Smooth muscle cell (in vitro differentiated cells): ENCODE data around the gene FRMD6. TPM values are rescaled to one million over a fixed set of nuclear protein-coding genes. Genes with fewer than 3 reads are reported as not detected.
A peak's percentile ranks its signal among the peaks of the same experiment; 100 is the strongest.

Experiments used
- DNase-seq: peaks from one replicate; lab custom pipeline; 2025; ENCODE audit not compliant: unreplicated experiment; lab: John Stamatoyannopoulos, UW
- H2AFZ ChIP-seq: fragments of 200-600 bp; sonication (generic); 2 replicates; pipeline ENCODE4 v1.6.0; 2016; ENCODE audit warnings: antibody characterized with exemption, low read depth, mild to moderate bottlenecking
- H3F3A ChIP-seq: fragments of 200-600 bp; sonication (generic); 2 replicates; pipeline ENCODE4 v1.6.0; 2017; ENCODE audit warnings: antibody characterized with exemption, low read depth
- H3K27ac ChIP-seq: fragments of 200-600 bp; sonication (generic); 2 replicates; pipeline ENCODE4 v1.5.1; 2016; ENCODE audit warnings: low read depth, mild to moderate bottlenecking
- H3K27me3 ChIP-seq: fragments of 200-600 bp; sonication (generic); 2 replicates; pipeline ENCODE4 v1.6.1; 2016; ENCODE audit warnings: low read depth, mild to moderate bottlenecking
- H3K36me3 ChIP-seq: fragments of 200-600 bp; sonication (generic); 2 replicates; pipeline ENCODE4 v1.5.1; 2016; ENCODE audit warnings: low read depth
- H3K4me1 ChIP-seq: fragments of 200-600 bp; sonication (generic); 2 replicates; pipeline ENCODE4 v1.5.1; 2016; ENCODE audit warnings: low read depth
- H3K4me2 ChIP-seq: fragments of 200-600 bp; sonication (generic); 2 replicates; pipeline ENCODE4 v1.6.0; 2016; ENCODE audit warnings: mild to moderate bottlenecking
- H3K4me3 ChIP-seq: fragments of 200-600 bp; sonication (generic); 2 replicates; pipeline ENCODE4 v1.5.1; 2016; ENCODE audit warnings: mild to moderate bottlenecking
- H3K79me2 ChIP-seq: fragments of 200-600 bp; sonication (generic); 2 replicates; pipeline ENCODE4 v1.6.0; 2016; ENCODE audit warnings: low read depth, mild to moderate bottlenecking
- H3K9ac ChIP-seq: fragments of 200-600 bp; sonication (generic); 2 replicates; pipeline ENCODE4 v1.6.0; 2016; ENCODE audit warnings: low read depth
- H3K9me3 ChIP-seq: fragments of 200-600 bp; sonication (generic); replicated peaks from 2 replicates; pipeline ENCODE4 v1.5.1; 2016; ENCODE audit warnings: low read depth
- H4K20me1 ChIP-seq: fragments of 200-600 bp; sonication (generic); 2 replicates; pipeline ENCODE4 v1.6.0; 2016; ENCODE audit warnings: low read depth
- WGBS: methylation state at CpG from one replicate; pipeline ENCODE4 v1.1.7; 2016; ENCODE audit warnings: low lambda C conversion rate; 5-methylcytosine and 5-hydroxymethylcytosine counted together
- polyA plus RNA-seq: library from polyadenylated mRNA; unstranded; fragments of >200 nt; fragmentation: Nextera tagmentation; extraction: Ambion mirVana; gene quantifications from 2 replicates; pipeline ENCODE4 v1.2.1, GENCODE V29; 2016
- total RNA-seq: library from RNA; depleted of rRNA; stranded (reverse); fragments of >200 nt; gene quantifications from 2 replicates; pipeline ENCODE4 v1.2.3, GENCODE V29; 2014
- TF ChIP-seq, protein P1 (sequence below): fragments of 200-600 bp; sonication (generic); IDR thresholded peaks from 2 replicates; pipeline ENCODE4 v1.5.1; 2017; ENCODE audit warnings: borderline replicate concordance, mild to moderate bottlenecking, antibody characterized with exemption; ENCODE audit not compliant: insufficient read depth, poor library complexity, severe bottlenecking

FRMD6 gene
- total and polyA plus RNA-seq, 2 experiments from 2014 or later, result 254 to 564 TPM

DNA sequence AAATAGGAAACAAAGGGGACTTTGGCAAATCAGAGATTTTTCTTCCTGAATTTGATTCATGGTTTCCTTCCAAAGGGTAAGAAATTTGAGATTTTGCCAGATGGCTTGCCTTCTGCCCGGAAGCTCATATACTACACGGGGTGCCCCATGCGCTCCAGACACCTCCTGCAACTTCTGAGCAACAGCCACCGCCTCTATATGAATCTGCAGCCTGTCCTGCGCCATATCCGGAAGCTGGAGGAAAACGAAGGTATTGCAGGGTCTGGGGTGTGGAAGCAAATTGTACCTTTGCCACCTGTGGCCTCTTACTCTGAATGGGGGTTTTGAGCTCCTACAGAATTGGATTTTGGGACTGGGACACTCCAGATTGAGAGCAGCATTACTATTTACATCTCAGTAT, 63.5 kb downstream of the FRMD6 start:
- WGBS, result 94% methylated on average over 7 of the region's 7 CpGs
- Histone ChIP-seq H3K9ac (no peak overlapping the region), H3K9me3 (no peaks in the 10 kb centered on the region), H3K4me1 (peaks cover 11% of the 10 kb centered on the region), H3F3A (peaks cover 63% of the 10 kb centered on the region), H3K27ac (peak overlapping the region; percentile 53), H2AFZ (no peak overlapping the region), H3K36me3 (peaks cover 78% of the 10 kb centered on the region), H3K79me2 (peaks cover 68% of the 10 kb centered on the region), H3K27me3 (no peaks in the 10 kb centered on the region), H4K20me1 (peaks cover 100% of the 10 kb centered on the region), H3K4me2 (no peak overlapping the region), H3K4me3 (no peak overlapping the region)
- TF ChIP-seq, protein P1, sequence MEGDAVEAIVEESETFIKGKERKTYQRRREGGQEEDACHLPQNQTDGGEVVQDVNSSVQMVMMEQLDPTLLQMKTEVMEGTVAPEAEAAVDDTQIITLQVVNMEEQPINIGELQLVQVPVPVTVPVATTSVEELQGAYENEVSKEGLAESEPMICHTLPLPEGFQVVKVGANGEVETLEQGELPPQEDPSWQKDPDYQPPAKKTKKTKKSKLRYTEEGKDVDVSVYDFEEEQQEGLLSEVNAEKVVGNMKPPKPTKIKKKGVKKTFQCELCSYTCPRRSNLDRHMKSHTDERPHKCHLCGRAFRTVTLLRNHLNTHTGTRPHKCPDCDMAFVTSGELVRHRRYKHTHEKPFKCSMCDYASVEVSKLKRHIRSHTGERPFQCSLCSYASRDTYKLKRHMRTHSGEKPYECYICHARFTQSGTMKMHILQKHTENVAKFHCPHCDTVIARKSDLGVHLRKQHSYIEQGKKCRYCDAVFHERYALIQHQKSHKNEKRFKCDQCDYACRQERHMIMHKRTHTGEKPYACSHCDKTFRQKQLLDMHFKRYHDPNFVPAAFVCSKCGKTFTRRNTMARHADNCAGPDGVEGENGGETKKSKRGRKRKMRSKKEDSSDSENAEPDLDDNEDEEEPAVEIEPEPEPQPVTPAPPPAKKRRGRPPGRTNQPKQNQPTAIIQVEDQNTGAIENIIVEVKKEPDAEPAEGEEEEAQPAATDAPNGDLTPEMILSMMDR, result no peak
- no peak for DNase-seq

DNA sequence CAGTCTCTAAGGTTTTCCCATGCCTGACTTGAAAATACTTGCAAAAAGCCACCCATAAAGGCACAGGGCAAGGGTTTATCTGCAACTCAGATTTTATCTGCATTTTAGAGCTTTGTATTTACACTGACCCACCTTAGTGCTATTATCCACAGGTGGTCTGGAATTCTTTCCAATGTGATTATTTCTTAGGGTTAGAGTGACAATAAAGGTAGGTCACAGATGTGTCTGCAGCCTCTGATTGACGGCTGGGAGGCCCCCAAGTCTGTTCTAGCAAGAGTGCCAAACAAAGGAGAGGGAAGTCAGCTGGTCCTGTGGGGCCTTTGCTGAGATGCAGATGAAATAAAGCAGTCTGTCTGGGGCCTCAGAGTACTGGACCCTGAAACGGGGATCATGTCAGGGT, 64.0 kb downstream of the FRMD6 start:
- 62% methylated on average over 2 of the region's 2 CpGs for WGBS
- TF ChIP-seq, protein P1, result no peak

DNA sequence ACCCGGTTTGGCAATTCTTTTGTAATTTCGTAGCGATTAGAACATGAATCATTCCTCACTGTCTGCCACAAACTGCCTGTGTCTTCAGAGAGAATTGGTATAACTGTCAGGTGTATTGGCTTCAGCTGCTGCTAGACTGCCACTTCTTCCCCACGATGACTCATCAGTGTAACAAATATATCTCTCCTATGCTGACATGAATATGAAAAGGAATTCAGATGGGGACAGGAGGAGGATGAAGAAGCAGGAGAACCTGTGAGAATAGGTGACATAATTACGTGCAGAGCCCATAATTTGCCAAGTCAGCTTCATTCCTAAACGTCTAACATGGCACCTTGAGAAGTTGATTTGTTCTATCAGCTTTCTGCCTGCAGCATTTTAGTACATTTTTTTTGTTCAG, 64.9 kb downstream of the FRMD6 start:
- TF ChIP-seq, protein P1, result no peak
- peaks cover 98% of the 10 kb centered on the region for H4K20me1 ChIP-seq
- peak overlapping the region; percentile 53 for H3K27ac ChIP-seq

More for the DNA sequence above, 64.0 kb downstream of the FRMD6 start:
- Histone ChIP-seq H3K4me3 (no peak overlapping the region), H3K27me3 (no peaks in the 10 kb centered on the region), H2AFZ (no peak overlapping the region), H3K4me1 (peaks cover 11% of the 10 kb centered on the region), H4K20me1 (peaks cover 100% of the 10 kb centered on the region), H3K79me2 (peaks cover 67% of the 10 kb centered on the region), H3F3A (peaks cover 64% of the 10 kb centered on the region), H3K4me2 (no peak overlapping the region), H3K36me3 (peaks cover 79% of the 10 kb centered on the region), H3K27ac (peak overlapping the region; percentile 53), H3K9me3 (no peaks in the 10 kb centered on the region), H3K9ac (no peak overlapping the region)
- DNase-seq, result no peak

GRCh38 chr14:51717766-51718165, 66.1 kb downstream of the FRMD6 start:
- H3K36me3 ChIP-seq, result peaks cover 75% of the 10 kb centered on the region
- H3K27ac ChIP-seq, result peak overlapping the region; percentile 53
- no peaks in the 10 kb centered on the region for H3K27me3 ChIP-seq
- H3F3A ChIP-seq, result peaks cover 69% of the 10 kb centered on the region
- 93% methylated on average over 3 of the region's 3 CpGs for WGBS
- peaks cover 98% of the 10 kb centered on the region for H4K20me1 ChIP-seq
- no peak overlapping the region for H3K4me2 ChIP-seq
- TF ChIP-seq, protein P1, result no peak
- no peak for DNase-seq
- H3K9ac ChIP-seq, result no peak overlapping the region
- H2AFZ ChIP-seq, result no peak overlapping the region
- peaks cover 11% of the 10 kb centered on the region for H3K4me1 ChIP-seq
- H3K79me2 ChIP-seq, result peaks cover 57% of the 10 kb centered on the region
- no peak overlapping the region for H3K4me3 ChIP-seq
- no peaks in the 10 kb centered on the region for H3K9me3 ChIP-seq

More for the DNA sequence above, 64.9 kb downstream of the FRMD6 start:
- Histone ChIP-seq H3K36me3 (peaks cover 73% of the 10 kb centered on the region), H3K9ac (no peak overlapping the region), H3K4me2 (no peak overlapping the region), H3K27me3 (no peaks in the 10 kb centered on the region), H3K4me1 (peaks cover 11% of the 10 kb centered on the region), H3K4me3 (no peak overlapping the region), H3K79me2 (peaks cover 63% of the 10 kb centered on the region), H3K9me3 (no peaks in the 10 kb centered on the region), H3F3A (peaks cover 62% of the 10 kb centered on the region), H2AFZ (no peak overlapping the region)
- no peak for DNase-seq
- WGBS, result 74% methylated on average over 6 of the region's 6 CpGs
